SKM-1 treated with dmso at 0.1 percent for 144 hours (cell line): ENCODE results near the gene SKIL.

Experiments used
- DNase-seq: peaks from one replicate; lab custom pipeline; 2025; ENCODE audit not compliant: unreplicated experiment; lab: John Stamatoyannopoulos, UW

SKIL gene

GRCh38 chr3:170350515-170351413 lies 6.8 kb upstream of the SKIL start:
- DNase-seq, result no peak

GRCh38 chr3:170352936-170353335 lies 4.6 kb upstream of the SKIL start:
- DNase-seq, result peak; percentile 63

- DNase-seq, result no peak
Observed at GRCh38 chr3:170353485-170353884, 4.0 kb upstream of the SKIL start.

- DNase-seq, result no peak
Observed at GRCh38 chr3:170354760-170355159, 2.8 kb upstream of the SKIL start.

GRCh38 chr3:170355738-170356595 lies 1.5 kb upstream of the SKIL start:
- DNase-seq, result peak; percentile 72

- DNase-seq, result peak; percentile 88
Observed at GRCh38 chr3:170356596-170357175, 829 bp upstream of the SKIL start.

- DNase-seq, result peak; percentile 44
Observed at GRCh38 chr3:170358042-170359010, 811 bp downstream of the SKIL start.

GRCh38 chr3:170359178-170359704 lies 1.7 kb downstream of the SKIL start:
- DNase-seq, result no peak

- no peak for DNase-seq
Observed at GRCh38 chr3:170360466-170360865, 3.0 kb downstream of the SKIL start.

- DNase-seq, result no peak
Observed at GRCh38 chr3:170360916-170361315, 3.4 kb downstream of the SKIL start.

- no peak for DNase-seq
Observed at GRCh38 chr3:170361711-170362110, 4.2 kb downstream of the SKIL start.

GRCh38 chr3:170363471-170363994 lies 6.0 kb downstream of the SKIL start:
- DNase-seq, result no peak

GRCh38 chr3:170364965-170365364 lies 7.5 kb downstream of the SKIL start:
- DNase-seq, result no peak

GRCh38 chr3:170367797-170368196 lies 10.3 kb downstream of the SKIL start:
- DNase-seq, result no peak

GRCh38 chr3:170368921-170369320 lies 11.4 kb downstream of the SKIL start:
- DNase-seq, result no peak

- DNase-seq, result no peak
Observed at GRCh38 chr3:170372190-170372879, 14.8 kb downstream of the SKIL start.

- no peak for DNase-seq
Observed at GRCh38 chr3:170383567-170383966, 26.1 kb downstream of the SKIL start.

- no peak for DNase-seq
Observed at GRCh38 chr3:170386468-170386867, 29.0 kb downstream of the SKIL start.

GRCh38 chr3:170387950-170388349 lies 30.4 kb downstream of the SKIL start:
- peak; percentile 15 for DNase-seq
